Breast epithelium (tissue), 3 donors: Measurements from ENCODE around the gene MYRF.

ENCODE experiments used
- CTCF ChIP-seq, 3 donors: fragments of 450-650 bp; IDR thresholded peaks; one replicate each; pipeline ENCODE4 v1.5.1; 2016 to 2017; ENCODE audit warnings: antibody characterized with exemption in 3 of 3, mild to moderate bottlenecking in 3 of 3, moderate library complexity in 3 of 3
- POLR2A ChIP-seq: fragments of 450-650 bp; IDR thresholded peaks from one replicate; pipeline ENCODE4 v1.6.1; 2016; ENCODE audit warnings: antibody characterized with exemption, mild to moderate bottlenecking, moderate library complexity
- POLR2AphosphoS5 ChIP-seq, 3 donors: sonication (generic); formaldehyde crosslinking; IDR thresholded peaks; one replicate each; pipeline ENCODE4 v1.6.1; 2017; ENCODE audit warnings: antibody characterized with exemption in 3 of 3

GRCh38 chr11:61760946-61761345 is 8.5 kb downstream of the MYRF start:
- TF ChIP-seq CTCF (IDR thresholded peaks at IDR 0.05) (no peak), POLR2A (no peak), POLR2AphosphoS5 (IDR thresholded peaks at IDR 0.05) (no peak)
